Esophagus muscularis mucosa (tissue), 4 donors: ENCODE measurements around the gene ATG2B. TPM values are rescaled to one million over a fixed set of nuclear protein-coding genes. Genes with fewer than 3 reads are reported as not detected.

Experiments
- DNase-seq: peaks from one replicate; pipeline ENCODE4 v3.0.0-alpha.2; 2017; ENCODE audit errors: extremely low spot score
- H3K27ac ChIP-seq, 4 donors: fragments of 200-600 bp; sonication (generic); replicated peaks in 1 of 4; 1 replicate in 3 of 4; 2 replicates in 1 of 4; pipeline ENCODE4 v1.5.1; 2016 to 2019; ENCODE audit warnings: mild to moderate bottlenecking in 1 of 4
- H3K27me3 ChIP-seq, 4 donors: fragments of 200-600 bp; sonication (generic); one replicate each; pipeline versions ENCODE4 v1.5.1 to v1.6.0; 2016 to 2019
- H3K36me3 ChIP-seq, 4 donors: fragments of 200-600 bp; sonication (generic); one replicate each; pipeline ENCODE4 v1.5.1; 2016 to 2019
- H3K4me1 ChIP-seq, 4 donors: fragments of 200-600 bp; sonication (generic); one replicate each; pipeline ENCODE4 v1.5.1; 2016 to 2019
- H3K4me3 ChIP-seq, 4 donors: fragments of 200-600 bp; sonication (generic); 1 replicate in 2 of 4; 2 replicates in 2 of 4; pipeline ENCODE4 v1.5.1; 2016 to 2019; ENCODE audit warnings: mild to moderate bottlenecking in 4 of 4, moderate library complexity in 1 of 4
- H3K9me3 ChIP-seq, 4 donors: fragments of 200-600 bp; sonication (generic); 1 replicate in 3 of 4; 2 replicates in 1 of 4; pipeline ENCODE4 v1.5.1; 2016 to 2019
- EP300 ChIP-seq: sonication (generic); formaldehyde crosslinking; IDR thresholded peaks from one replicate; pipeline ENCODE4 v1.6.1; 2017; ENCODE audit warnings: antibody characterized with exemption
- POLR2A ChIP-seq: fragments of 450-650 bp; IDR thresholded peaks from one replicate; pipeline ENCODE4 v1.6.1; 2017; ENCODE audit warnings: antibody characterized with exemption, moderate library complexity, mild to moderate bottlenecking, low read depth
- POLR2AphosphoS5 ChIP-seq, 2 donors: sonication (generic); formaldehyde crosslinking; IDR thresholded peaks; one replicate each; pipeline ENCODE4 v1.6.1; 2017; ENCODE audit warnings: antibody characterized with exemption in 2 of 2
- whole genome bisulfite sequencing: methylation state at CpG from one replicate; pipeline ENCODE4 v1.1.5; 2018; 5-methylcytosine and 5-hydroxymethylcytosine counted together
- intact Hi-C: fragments of 100-400 bp; cut with DNase I; formaldehyde crosslinking; loops from one replicate; pipeline ENCODE4 v1.15.1; 2023
- total RNA-seq, 4 donors: library from RNA; depleted of rRNA; stranded (reverse); fragments of >200 nt; gene quantifications; one replicate each; pipeline versions ENCODE4 v1.1.0 to v1.2.1, GENCODE V29; 2016
- TF ChIP-seq, protein P1 (sequence below), 3 experiments: fragments of 200-600 bp in 2 of 3; fragments of 450-650 bp in 1 of 3; sonication (generic) in 2 of 3; IDR thresholded peaks; one replicate each; pipeline ENCODE4 v1.5.1; 2017 to 2019; ENCODE audit warnings: antibody characterized with exemption in 3 of 3, mild to moderate bottlenecking in 2 of 3, moderate library complexity in 1 of 3

The ATG2B gene
- total RNA-seq, 4 donors from 2014 or later, result 18.2 to 26.6 (median 23.1) TPM

DNA sequence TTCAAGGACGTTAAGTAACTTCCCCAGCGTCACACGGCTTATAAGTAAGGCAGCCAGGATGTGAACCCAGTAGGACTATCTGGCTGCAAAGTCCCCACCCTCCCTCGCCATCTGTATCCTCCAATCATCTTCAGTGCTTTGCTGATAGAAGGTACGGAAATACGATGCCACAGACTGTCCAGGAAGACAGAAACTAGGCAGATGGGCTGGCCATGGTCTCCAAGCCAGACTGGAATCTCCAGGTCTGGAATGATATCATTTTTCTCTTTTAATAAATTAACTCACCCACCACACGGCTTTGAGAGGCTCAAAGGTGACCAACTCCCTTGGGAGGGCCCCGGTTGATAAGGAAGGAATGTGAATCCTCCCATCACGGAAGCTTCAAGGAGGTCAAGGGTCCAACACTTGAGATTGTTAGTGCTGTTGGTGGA, 123.4 kb downstream of the ATG2B start:
- Histone ChIP-seq H3K27me3 (no peaks in the 10 kb centered on the region), H3K27ac (no peak overlapping the region), H3K4me1 (peaks cover 0 to 11% (median 5%) of the 10 kb centered on the region in 4 donors), H3K36me3 (peaks cover 0 to 43% (median 14%) of the 10 kb centered on the region in 4 donors), H3K4me3 (no peak overlapping the region), H3K9me3 (no peaks in the 10 kb centered on the region)
- TF ChIP-seq, protein P1, sequence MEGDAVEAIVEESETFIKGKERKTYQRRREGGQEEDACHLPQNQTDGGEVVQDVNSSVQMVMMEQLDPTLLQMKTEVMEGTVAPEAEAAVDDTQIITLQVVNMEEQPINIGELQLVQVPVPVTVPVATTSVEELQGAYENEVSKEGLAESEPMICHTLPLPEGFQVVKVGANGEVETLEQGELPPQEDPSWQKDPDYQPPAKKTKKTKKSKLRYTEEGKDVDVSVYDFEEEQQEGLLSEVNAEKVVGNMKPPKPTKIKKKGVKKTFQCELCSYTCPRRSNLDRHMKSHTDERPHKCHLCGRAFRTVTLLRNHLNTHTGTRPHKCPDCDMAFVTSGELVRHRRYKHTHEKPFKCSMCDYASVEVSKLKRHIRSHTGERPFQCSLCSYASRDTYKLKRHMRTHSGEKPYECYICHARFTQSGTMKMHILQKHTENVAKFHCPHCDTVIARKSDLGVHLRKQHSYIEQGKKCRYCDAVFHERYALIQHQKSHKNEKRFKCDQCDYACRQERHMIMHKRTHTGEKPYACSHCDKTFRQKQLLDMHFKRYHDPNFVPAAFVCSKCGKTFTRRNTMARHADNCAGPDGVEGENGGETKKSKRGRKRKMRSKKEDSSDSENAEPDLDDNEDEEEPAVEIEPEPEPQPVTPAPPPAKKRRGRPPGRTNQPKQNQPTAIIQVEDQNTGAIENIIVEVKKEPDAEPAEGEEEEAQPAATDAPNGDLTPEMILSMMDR (IDR thresholded peaks at IDR 0.05), result no peak
- TF ChIP-seq EP300, result no peak
- TF ChIP-seq POLR2A, result no peak
- intact Hi-C loops, result no loop called here
- WGBS, result 80% methylated on average over 9 of the region's 9 CpGs
- no peak for DNase-seq

DNA sequence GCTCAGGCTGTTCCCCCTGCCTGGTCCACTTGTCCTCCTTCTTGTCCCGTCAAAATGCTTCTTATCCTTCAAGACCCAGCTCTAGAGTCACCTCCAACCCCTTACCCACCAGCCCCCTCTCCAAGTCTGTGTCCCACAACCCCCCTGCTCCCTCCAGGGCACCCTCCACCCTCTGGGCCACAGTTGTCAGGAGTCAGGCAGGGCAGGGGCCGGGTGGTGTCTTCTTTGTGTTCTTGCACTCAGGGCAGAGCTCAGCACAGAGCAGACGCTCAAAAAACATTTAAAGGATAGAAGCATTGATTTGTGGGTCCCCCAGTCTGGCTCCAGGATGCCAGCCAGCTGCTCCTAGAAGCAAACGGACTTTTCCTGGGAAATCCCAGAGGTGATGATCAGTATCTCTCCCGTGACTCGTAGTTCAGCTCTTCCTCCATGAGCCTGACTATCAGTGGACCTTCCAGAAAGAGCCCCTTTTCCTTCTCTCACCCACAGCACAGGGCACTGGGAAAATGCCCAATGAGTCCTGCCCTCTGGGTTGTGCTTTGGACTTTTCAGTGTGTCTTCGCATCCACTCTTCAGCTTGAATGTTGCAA, 124.4 kb downstream of the ATG2B start:
- WGBS, result 84% methylated on average over 7 of the region's 7 CpGs
- Histone ChIP-seq H3K36me3 (peaks cover 0 to 43% (median 14%) of the 10 kb centered on the region in 4 donors), H3K4me1 (peaks cover 0 to 21% (median 14%) of the 10 kb centered on the region in 4 donors), H3K27me3 (no peaks in the 10 kb centered on the region), H3K4me3 (no peak overlapping the region), H3K27ac (no peak overlapping the region), H3K9me3 (no peaks in the 10 kb centered on the region)
- intact Hi-C loops, result no loop called here
- no peak for DNase-seq
- TF ChIP-seq EP300 (no peak), POLR2A (no peak), POLR2AphosphoS5 (IDR thresholded peaks at IDR 0.05) (no peak)
- TF ChIP-seq, protein P1 (IDR thresholded peaks at IDR 0.05), result no peak

DNA sequence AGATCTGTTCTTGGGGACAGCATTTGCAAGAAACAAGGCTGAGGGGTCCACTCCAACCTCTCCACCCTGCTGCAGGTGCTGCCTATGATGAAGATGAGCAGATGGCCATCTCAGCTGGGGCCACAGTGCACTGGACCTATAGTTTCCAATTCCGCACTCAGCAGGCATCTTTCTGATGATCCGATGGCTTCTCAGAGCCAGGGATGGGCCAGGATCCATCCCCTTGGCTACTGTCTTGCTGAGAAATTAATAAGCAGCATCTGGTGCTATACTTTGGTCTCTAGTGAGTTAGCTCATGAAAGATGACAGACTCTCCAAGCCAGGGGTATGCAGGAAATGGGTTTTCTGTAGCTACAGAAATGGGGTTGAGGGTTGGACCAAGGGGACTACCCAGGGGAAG, 125.5 kb downstream of the ATG2B start:
- H3K4me3 ChIP-seq, result no peak overlapping the region
- peaks cover 0 to 43% (median 14%) of the 10 kb centered on the region in 4 donors for H3K36me3 ChIP-seq
- H3K4me1 ChIP-seq, result peaks cover 0 to 31% (median 23%) of the 10 kb centered on the region in 4 donors
- no peak overlapping the region for H3K27ac ChIP-seq
- H3K27me3 ChIP-seq, result no peaks in the 10 kb centered on the region
- intact Hi-C loops, result no loop called here
- WGBS, result 78% methylated on average over 2 of the region's 2 CpGs
- H3K9me3 ChIP-seq, result no peaks in the 10 kb centered on the region
- no peak for DNase-seq
- no peak for TF ChIP-seq POLR2AphosphoS5 (IDR thresholded peaks at IDR 0.05)
- TF ChIP-seq, protein P1 (IDR thresholded peaks at IDR 0.05), result no peak
- no peak for TF ChIP-seq EP300
- no peak for TF ChIP-seq POLR2A

DNA sequence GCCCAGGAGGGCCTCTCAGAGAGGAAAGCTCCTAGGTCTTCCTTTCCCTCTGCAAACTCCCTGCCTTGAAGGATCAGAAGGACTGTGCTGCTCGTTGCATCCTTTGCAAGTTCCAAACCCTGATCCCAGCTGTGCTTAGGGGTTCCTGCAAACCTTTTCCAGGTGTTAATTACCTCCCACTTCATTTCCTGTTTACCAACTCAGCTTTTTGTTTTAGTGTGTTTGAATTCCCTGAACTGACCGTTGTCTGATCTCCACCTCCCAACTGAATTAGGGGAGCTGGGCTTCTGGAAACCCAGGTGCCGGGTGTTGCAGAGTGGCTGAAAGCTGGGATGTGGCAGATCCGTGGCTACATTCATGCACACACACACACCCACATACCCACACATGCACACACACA, 127.7 kb downstream of the ATG2B start:
- TF ChIP-seq POLR2A (no peak), POLR2AphosphoS5 (IDR thresholded peaks at IDR 0.05) (no peak), EP300 (no peak)
- TF ChIP-seq, protein P1 (IDR thresholded peaks at IDR 0.05), result no peak
- H3K27me3 ChIP-seq, result no peaks in the 10 kb centered on the region
- no peak overlapping the region for H3K4me3 ChIP-seq
- H3K36me3 ChIP-seq, result peaks cover 0 to 22% (median 3%) of the 10 kb centered on the region in 4 donors
- WGBS, result 74% methylated on average over 4 of the region's 4 CpGs
- DNase-seq, result no peak
- peaks cover 0 to 31% (median 23%) of the 10 kb centered on the region in 4 donors for H3K4me1 ChIP-seq
- intact Hi-C loops, result no loop called here
- no peaks in the 10 kb centered on the region for H3K9me3 ChIP-seq
- no peak overlapping the region for H3K27ac ChIP-seq
